B cell (primary cell): ENCODE results near the gene IKZF2. TPM values are rescaled to one million over a fixed set of nuclear protein-coding genes. Genes with fewer than 3 reads are reported as not detected.
A peak's percentile ranks its signal among the peaks of the same experiment; 100 is the strongest.

Experiments
- ATAC-seq: fragments of 200-7000 bp; cut with Tn5 transposase; one replicate; pipeline ENCODE4 v1.10.0; 2021; ENCODE audit warnings: low read depth, mild to moderate bottlenecking, moderate number of reproducible peaks, moderate library complexity
- CTCF ChIA-PET: fragments of 350-600 bp; sonication (Branson Sonifier 250); formaldehyde crosslinking; loops from one replicate; lab custom pipeline; 2021; ENCODE audit warnings: antibody characterized with exemption, inconsistent platforms; lab: Charles Lee
- POLR2A ChIA-PET: fragments of 350-600 bp; sonication (Branson Sonifier 250); formaldehyde crosslinking; loops from one replicate; lab custom pipeline; 2021; ENCODE audit warnings: antibody characterized with exemption; lab: Charles Lee
- DNase-seq: peaks from one replicate; pipeline ENCODE4 v3.0.0; 2013
- H2AFZ ChIP-seq: 2 replicates; pipeline ENCODE4 v1.6.1; 2012; ENCODE audit warnings: mild to moderate bottlenecking, low read depth, low read length; ENCODE audit not compliant: insufficient read depth, poor library complexity, severe bottlenecking
- H3K27ac ChIP-seq, 2 donors: 1 replicate in 1 of 2; 2 replicates in 1 of 2; pipeline ENCODE4 v1.5.1; 2012 to 2013; ENCODE audit warnings: low read length in 2 of 2, mild to moderate bottlenecking in 2 of 2, moderate library complexity in 1 of 2
- H3K27me3 ChIP-seq, 4 experiments: fragments of 200-600 bp in 1 of 4; sonication (generic) in 1 of 4; replicated peaks in 1 of 4; 1 replicate in 2 of 4; 2 replicates in 2 of 4; pipeline versions ENCODE4 v1.6.1 to v1.7.0; 2013 to 2016; ENCODE audit warnings: low read length in 3 of 4, mild to moderate bottlenecking in 2 of 4, mixed read lengths in 1 of 4, moderate library complexity in 1 of 4; ENCODE audit not compliant: insufficient read depth in 4 of 4, control insufficient read depth in 3 of 4; ENCODE audit errors: control extremely low read depth in 1 of 4
- H3K36me3 ChIP-seq, 2 experiments: replicated peaks in 1 of 2; 1 replicate in 1 of 2; 2 replicates in 1 of 2; pipeline versions ENCODE4 v1.6.1 to v1.7.1; 2013; ENCODE audit warnings: low read length in 1 of 2; ENCODE audit not compliant: insufficient read depth in 2 of 2, control insufficient read depth in 1 of 2; ENCODE audit errors: control extremely low read depth in 1 of 2, extremely low read depth in 1 of 2
- H3K4me1 ChIP-seq, 2 donors: fragments of 200-600 bp in 1 of 2; sonication (generic) in 1 of 2; 1 replicate in 1 of 2; 2 replicates in 1 of 2; pipeline versions ENCODE4 v1.5.1 to v1.6.1; 2013 to 2017; ENCODE audit warnings: low read length in 2 of 2; ENCODE audit not compliant: control insufficient read depth in 2 of 2, insufficient read depth in 2 of 2
- H3K4me2 ChIP-seq: replicated peaks from 2 replicates; pipeline ENCODE3; 2012; ENCODE audit warnings: mild to moderate bottlenecking, low read depth, low read length; ENCODE audit not compliant: poor library complexity, severe bottlenecking
- H3K4me3 ChIP-seq, 5 experiments: fragments of 200-600 bp in 1 of 5; sonication (generic) in 1 of 5; 1 replicate in 3 of 5; 2 replicates in 2 of 5; pipeline versions ENCODE4 v1.5.1 to v1.7.0; 2011 to 2016; ENCODE audit warnings: low read length in 4 of 5, mild to moderate bottlenecking in 4 of 5, low read depth in 2 of 5, control low read depth in 1 of 5, moderate library complexity in 1 of 5; ENCODE audit not compliant: insufficient read depth in 1 of 5; ENCODE audit errors: control extremely low read depth in 1 of 5, extremely low read depth in 1 of 5
- H3K79me2 ChIP-seq: fragments of 200-600 bp; sonication (generic); one replicate; pipeline ENCODE4 v1.6.0; 2016; ENCODE audit warnings: low read length; ENCODE audit not compliant: control insufficient read depth, insufficient read depth
- H3K9ac ChIP-seq: fragments of 200-600 bp; sonication (generic); 2 replicates; pipeline ENCODE4 v1.6.1; 2017; ENCODE audit warnings: mild to moderate bottlenecking, low read length, moderate library complexity
- H3K9me3 ChIP-seq, 3 donors: one replicate each; pipeline versions ENCODE4 v1.6.1 to v1.7.1; 2013; ENCODE audit warnings: low read length in 2 of 3; ENCODE audit not compliant: control insufficient read depth in 2 of 3, insufficient read depth in 1 of 3; ENCODE audit errors: control extremely low read depth in 1 of 3
- H4K20me1 ChIP-seq: 2 replicates; pipeline ENCODE4 v1.6.0; 2012; ENCODE audit warnings: mild to moderate bottlenecking, low read length; ENCODE audit not compliant: insufficient read depth, control insufficient read depth, poor library complexity, severe bottlenecking
- H3K27ac Mint-ChIP-seq: one replicate; pipeline ENCODE4 v1.8.0; 2021; ENCODE audit warnings: mixed read lengths
- H3K27me3 Mint-ChIP-seq: one replicate; pipeline ENCODE4 v1.8.0; 2021; ENCODE audit warnings: mixed read lengths
- H3K4me1 Mint-ChIP-seq: one replicate; pipeline ENCODE4 v1.8.0; 2021; ENCODE audit warnings: mixed read lengths
- H3K4me3 Mint-ChIP-seq: one replicate; pipeline ENCODE4 v1.8.0; 2021; ENCODE audit warnings: mixed read lengths
- H3K9me3 Mint-ChIP-seq: one replicate; pipeline ENCODE4 v1.8.0; 2022; ENCODE audit warnings: mixed read lengths; ENCODE audit not compliant: insufficient read depth
- CTCF ChIP-seq: fragments of 200-600 bp; IDR thresholded peaks from one replicate; pipeline ENCODE4 v1.8.0; 2022; ENCODE audit warnings: antibody characterized with exemption, mild to moderate bottlenecking
- EZH2 ChIP-seq: IDR thresholded peaks from 2 replicates; pipeline ENCODE4 v1.6.1; 2012; ENCODE audit warnings: borderline replicate concordance, low read depth, mild to moderate bottlenecking, moderate library complexity, low read length; ENCODE audit not compliant: insufficient read depth, poor library complexity, severe bottlenecking
- WGBS: methylation state at CpG from one replicate; pipeline ENCODE4 v1.1.5; 2013; ENCODE audit warnings: missing lambda C conversion rate; ENCODE audit not compliant: insufficient coverage; 5-methylcytosine and 5-hydroxymethylcytosine counted together
- intact Hi-C: fragments of 100-400 bp; cut with micrococcal nuclease; formaldehyde crosslinking; loops from one replicate; pipeline ENCODE4 v1.10.0; 2022
- polyA plus RNA-seq: library from polyadenylated mRNA; depleted of rRNA; stranded (reverse); fragments of >200 nt; gene quantifications from 2 replicates; pipeline ENCODE4 v1.2.3, GENCODE V29; 2012
- total RNA-seq, 2 donors: library from RNA; stranded (reverse); fragments of 120-200 nt in 1 of 2; gene quantifications; 1 replicate in 1 of 2; 2 replicates in 1 of 2; pipeline versions ENCODE4 v1.2.3 to v1.2.4, GENCODE V29; 2013 to 2022

Gene IKZF2
- total and polyA plus RNA-seq, 2 donors (not counting 1 experiment from before 2014, with no cell fraction given): 2.5 to 49.3 TPM

- Histone ChIP-seq H3K79me2 (no peaks in the 10 kb centered on the region), H3K4me3 (no peak overlapping the region), H4K20me1 (no peaks in the 10 kb centered on the region), H3K36me3 (peaks cover 0 to 11% of the 10 kb centered on the region in 2 experiments), H3K9me3 (peaks cover 0 to 5% (median 0%) of the 10 kb centered on the region in 3 donors), H3K27me3 (no peaks in the 10 kb centered on the region), H3K4me1 (peaks cover 10 to 19% of the 10 kb centered on the region in 2 donors), H3K4me2 (no peak overlapping the region), H3K9ac (no peak overlapping the region), H2AFZ (no peak overlapping the region), H3K27ac (no peak overlapping the region)
- Mint-ChIP-seq H3K9me3 (no peaks in the 10 kb centered on the region), H3K4me3 (no peak overlapping the region), H3K4me1 (peaks cover 19% of the 10 kb centered on the region), H3K27me3 (no peaks in the 10 kb centered on the region), H3K27ac (no peak overlapping the region)
- intact Hi-C loops: no loop called here
- ChIA-PET POLR2A (no interaction called here), CTCF (no interaction called here)
- DNase-seq: no peak
- TF ChIP-seq EZH2 (no peak), CTCF (no peak)
- ATAC-seq: no peak
- no CpG with 5 or more reads among the region's 4 CpGs for WGBS
These were observed 109.2 kb downstream of the IKZF2 start for GRCh38 chr2:213042262-213042661.

DNA sequence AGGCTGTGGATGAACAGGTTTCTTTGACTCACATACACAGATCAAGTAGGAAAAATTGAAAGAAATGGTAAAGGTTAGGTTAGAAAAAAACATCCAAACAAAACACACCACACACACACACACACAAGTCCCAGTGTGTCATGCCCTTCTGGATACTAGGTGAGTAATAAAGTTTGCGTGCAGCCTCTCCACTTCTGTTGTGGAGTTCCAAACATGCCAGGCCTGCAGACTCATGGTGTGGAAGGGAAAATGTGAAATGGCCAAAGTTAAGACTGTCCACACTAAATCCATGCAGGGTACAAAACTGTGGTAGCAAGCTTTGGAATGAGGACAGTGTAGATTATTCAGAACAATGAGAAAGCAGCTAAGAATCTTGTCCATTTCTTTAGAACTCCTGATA, 114.6 kb downstream of the IKZF2 start:
- no peak overlapping the region for H3K4me3 Mint-ChIP-seq
- H3K27ac Mint-ChIP-seq: no peak overlapping the region
- intact Hi-C loops: loop anchor here (1.0 to 5.0 kb wide), 4 partner anchors 35 to 196 kb away; no protein-coding TSS in a partner anchor
- no peak for DNase-seq
- H3K9me3 ChIP-seq: no peaks in the 10 kb centered on the region
- 0% methylated on average over 1 of the region's 1 CpG for WGBS
- no peaks in the 10 kb centered on the region for H3K27me3 Mint-ChIP-seq
- H3K79me2 ChIP-seq: no peaks in the 10 kb centered on the region
- peaks cover 35 to 40% of the 10 kb centered on the region in 2 donors for H3K4me1 ChIP-seq
- H3K4me3 ChIP-seq: no peak overlapping the region
- ChIA-PET POLR2A (no interaction called here), CTCF (no interaction called here)
- H2AFZ ChIP-seq: no peak overlapping the region
- no peak for TF ChIP-seq EZH2
- no peak for TF ChIP-seq CTCF
- H3K4me1 Mint-ChIP-seq: peaks cover 51% of the 10 kb centered on the region
- H3K36me3 ChIP-seq: peaks cover 0 to 2% of the 10 kb centered on the region in 2 experiments
- H3K9me3 Mint-ChIP-seq: no peaks in the 10 kb centered on the region
- no peaks in the 10 kb centered on the region for H3K27me3 ChIP-seq
- H3K4me2 ChIP-seq: peak overlapping the region; percentile 69
- H4K20me1 ChIP-seq: no peaks in the 10 kb centered on the region
- H3K27ac ChIP-seq: peak overlapping the region; percentile 7 to 58
- no peak overlapping the region for H3K9ac ChIP-seq
- ATAC-seq: no peak
